Psoas muscle (tissue), 8 donors: ENCODE data around the gene CAMTA1. TPM values are rescaled to one million over a fixed set of nuclear protein-coding genes. Genes with fewer than 3 reads are reported as not detected.

ENCODE experiments used
- ATAC-seq, 4 donors: fragments of 200-7000 bp; cut with Tn5 transposase; one replicate each; pipeline ENCODE4 v1.9.1; 2020; ENCODE audit warnings: moderate library complexity in 3 of 4, mild to moderate bottlenecking in 2 of 4
- DNase-seq, 2 donors: peaks; one replicate each; pipeline ENCODE4 v3.0.0-alpha.2; 2020
- H3K27ac ChIP-seq: fragments of 200-600 bp; one replicate; pipeline ENCODE4 v1.8.0; 2022
- H3K27me3 ChIP-seq, 3 donors: fragments of 200-600 bp in 1 of 3; one replicate each; pipeline versions ENCODE4 v1.6.1 to v1.8.0; 2013 to 2022; ENCODE audit warnings: low read length in 2 of 3, mild to moderate bottlenecking in 2 of 3, moderate library complexity in 1 of 3; ENCODE audit not compliant: insufficient read depth in 3 of 3
- H3K36me3 ChIP-seq, 2 donors: fragments of 200-600 bp in 1 of 2; one replicate each; pipeline versions ENCODE4 v1.6.1 to v1.8.0; 2013 to 2022; ENCODE audit warnings: low read depth in 1 of 2, mild to moderate bottlenecking in 1 of 2, moderate library complexity in 1 of 2; ENCODE audit not compliant: insufficient read depth in 1 of 2
- H3K4me1 ChIP-seq: fragments of 200-600 bp; one replicate; pipeline ENCODE4 v1.8.0; 2022
- H3K4me3 ChIP-seq: fragments of 200-600 bp; one replicate; pipeline ENCODE4 v1.8.0; 2022; ENCODE audit warnings: mild to moderate bottlenecking
- H3K9me3 ChIP-seq: fragments of 200-600 bp; one replicate; pipeline ENCODE4 v1.8.0; 2022
- WGBS, 3 donors: extraction: QIAGEN DNeasy Blood & Tissue Kit; methylation state at CpG; one replicate each; pipeline versions ENCODE4 v1.1.6 to v1.1.7; 2013; 5-methylcytosine and 5-hydroxymethylcytosine counted together
- intact Hi-C, 2 donors: fragments of 100-400 bp; cut with DNase I; formaldehyde crosslinking; loops; one replicate each; pipeline versions ENCODE4 v1.11.0 to v1.14.2; 2022
- polyA plus RNA-seq, 3 donors: library from polyadenylated mRNA; stranded (reverse); fragments of 200-250 nt; gene quantifications; one replicate each; pipeline ENCODE4 v1.2.3, GENCODE V29; 2013
- total RNA-seq, 4 donors: library from RNA; stranded (reverse); fragmentation: NEBNext Ultra II Directional in 2 of 4; extraction: Animal tissue kit (Norgen Biotek cat#: 25700) in 2 of 4; gene quantifications; one replicate each; pipeline versions ENCODE4 v1.2.1 to v1.2.4, GENCODE V29; 2021 to 2023
- TF ChIP-seq, protein P1 (sequence below): fragments of 200-600 bp; IDR thresholded peaks from one replicate; pipeline ENCODE4 v1.8.0; 2022; ENCODE audit warnings: antibody characterized with exemption
- donor health status: healthy with polysubstance abuse.
- donor health status: DM: no; HTN: no; CAD: no; lungs with moderate emphysema.
- donor health status: Bipolar disorder and iron deficiency.
- donor health status: healthy.
- donor health status: DM: yes; HTN: yes; CAD: no.
- donor health status: DM: no; HTN: no; CAD: no.
- donor health status: DM: no; HTN: no; CAD: no.
- donor health status: DM: yes; HTN: yes; CAD: no.

The CAMTA1 gene
- total and polyA plus RNA-seq, 7 donors, result 64.6 to 206 (median 76.5) TPM

DNA sequence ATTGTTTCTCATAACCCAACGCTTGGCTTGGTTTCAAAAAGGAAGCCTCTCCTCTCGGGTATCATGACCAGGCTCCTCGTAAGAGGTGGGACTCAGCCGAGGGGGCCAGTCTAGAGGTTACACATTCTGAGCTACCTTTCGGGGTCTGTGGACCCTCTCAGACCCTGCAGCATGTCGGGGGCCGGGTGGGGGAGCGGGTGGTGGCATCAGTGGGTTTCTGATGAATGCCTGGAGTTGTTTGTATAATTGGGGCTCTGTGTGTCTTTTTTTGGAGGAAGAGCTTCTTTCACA lies 229.3 kb downstream of the CAMTA1 start:
- Histone ChIP-seq H3K4me1 (peaks cover 6% of the 10 kb centered on the region), H3K27ac (no peak overlapping the region), H3K36me3 (no peaks in the 10 kb centered on the region), H3K27me3 (no peaks in the 10 kb centered on the region), H3K4me3 (no peak overlapping the region), H3K9me3 (no peaks in the 10 kb centered on the region)
- TF ChIP-seq, protein P1, sequence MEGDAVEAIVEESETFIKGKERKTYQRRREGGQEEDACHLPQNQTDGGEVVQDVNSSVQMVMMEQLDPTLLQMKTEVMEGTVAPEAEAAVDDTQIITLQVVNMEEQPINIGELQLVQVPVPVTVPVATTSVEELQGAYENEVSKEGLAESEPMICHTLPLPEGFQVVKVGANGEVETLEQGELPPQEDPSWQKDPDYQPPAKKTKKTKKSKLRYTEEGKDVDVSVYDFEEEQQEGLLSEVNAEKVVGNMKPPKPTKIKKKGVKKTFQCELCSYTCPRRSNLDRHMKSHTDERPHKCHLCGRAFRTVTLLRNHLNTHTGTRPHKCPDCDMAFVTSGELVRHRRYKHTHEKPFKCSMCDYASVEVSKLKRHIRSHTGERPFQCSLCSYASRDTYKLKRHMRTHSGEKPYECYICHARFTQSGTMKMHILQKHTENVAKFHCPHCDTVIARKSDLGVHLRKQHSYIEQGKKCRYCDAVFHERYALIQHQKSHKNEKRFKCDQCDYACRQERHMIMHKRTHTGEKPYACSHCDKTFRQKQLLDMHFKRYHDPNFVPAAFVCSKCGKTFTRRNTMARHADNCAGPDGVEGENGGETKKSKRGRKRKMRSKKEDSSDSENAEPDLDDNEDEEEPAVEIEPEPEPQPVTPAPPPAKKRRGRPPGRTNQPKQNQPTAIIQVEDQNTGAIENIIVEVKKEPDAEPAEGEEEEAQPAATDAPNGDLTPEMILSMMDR, result no peak
- intact Hi-C loops, result no loop called here
- 51 to 63% (median 58%) methylated on average over 8 of the region's 8 CpGs for WGBS, 3 donors
- ATAC-seq (peak in 1 of 4 donors; percentile 28), DNase-seq (no peak)

DNA sequence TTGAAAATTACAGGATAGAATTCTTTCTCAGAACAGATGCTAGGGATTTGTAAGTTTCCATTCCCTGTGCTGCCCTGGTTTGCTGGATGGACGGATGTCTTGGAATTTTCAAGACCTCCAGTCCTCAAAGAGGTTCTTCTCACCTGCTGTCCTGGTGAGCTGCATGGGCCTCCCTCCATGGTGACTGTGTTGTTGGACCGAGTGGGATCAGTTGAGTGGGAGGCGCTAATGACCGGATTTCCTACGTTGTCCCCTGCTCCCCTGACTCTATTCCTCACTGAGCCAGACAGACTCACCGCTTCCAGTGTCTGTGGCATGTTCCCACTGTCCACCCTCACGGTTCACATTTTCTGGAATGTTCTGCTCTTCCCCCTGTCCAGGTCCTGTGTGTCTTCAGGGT lies 229.8 kb downstream of the CAMTA1 start:
- WGBS, 3 donors, result 72 to 85% (median 77%) methylated on average over 7 of the region's 7 CpGs
- H3K4me3 ChIP-seq, result no peak overlapping the region
- TF ChIP-seq, protein P1, result no peak
- H3K27me3 ChIP-seq, result no peaks in the 10 kb centered on the region
- ATAC-seq (no peak), DNase-seq (no peak)
- no peaks in the 10 kb centered on the region for H3K36me3 ChIP-seq
- H3K9me3 ChIP-seq, result no peaks in the 10 kb centered on the region
- intact Hi-C loops, result no loop called here
- no peak overlapping the region for H3K27ac ChIP-seq
- H3K4me1 ChIP-seq, result peaks cover 6% of the 10 kb centered on the region

GRCh38 chr1:7018351-7018750 lies 233.1 kb downstream of the CAMTA1 start:
- H3K27me3 ChIP-seq, result no peaks in the 10 kb centered on the region
- H3K27ac ChIP-seq, result no peak overlapping the region
- H3K4me1 ChIP-seq, result peaks cover 6% of the 10 kb centered on the region
- no peaks in the 10 kb centered on the region for H3K9me3 ChIP-seq
- DNase-seq, result no peak
- H3K36me3 ChIP-seq, result no peaks in the 10 kb centered on the region
- H3K4me3 ChIP-seq, result no peak overlapping the region
- no peak for ATAC-seq
- intact Hi-C loops, result no loop called here
- WGBS, 3 donors, result 86 to 87% (median 86%) methylated on average over 7 of the region's 7 CpGs
- TF ChIP-seq, protein P1, result no peak

- no peaks in the 10 kb centered on the region for H3K36me3 ChIP-seq
- no peak overlapping the region for H3K4me3 ChIP-seq
- H3K27ac ChIP-seq, result no peak overlapping the region
- DNase-seq (no peak), ATAC-seq (no peak)
- H3K4me1 ChIP-seq, result peaks cover 6% of the 10 kb centered on the region
- 89 to 92% (median 91%) methylated on average over 14 of the region's 14 CpGs for WGBS, 3 donors
- intact Hi-C loops, result no loop called here
- no peaks in the 10 kb centered on the region for H3K27me3 ChIP-seq
- no peaks in the 10 kb centered on the region for H3K9me3 ChIP-seq
- TF ChIP-seq, protein P1, result no peak
Measured at GRCh38 chr1:7018826-7019225, 233.6 kb downstream of the CAMTA1 start.

GRCh38 chr1:7019510-7019909 lies 234.3 kb downstream of the CAMTA1 start:
- H3K4me3 ChIP-seq, result no peak overlapping the region
- TF ChIP-seq, protein P1, result no peak
- DNase-seq (no peak), ATAC-seq (no peak)
- 63 to 75% (median 68%) methylated on average over 9 of the region's 9 CpGs for WGBS, 3 donors
- intact Hi-C loops, result no loop called here
- no peaks in the 10 kb centered on the region for H3K9me3 ChIP-seq
- no peaks in the 10 kb centered on the region for H3K36me3 ChIP-seq
- H3K27me3 ChIP-seq, result no peaks in the 10 kb centered on the region
- H3K4me1 ChIP-seq, result no peaks in the 10 kb centered on the region
- no peak overlapping the region for H3K27ac ChIP-seq
